GM19035 (cell line): ENCODE measurements around the gene LSR.
A peak's percentile ranks its signal among the peaks of the same experiment; 100 is the strongest.

Source experiments
- ATAC-seq: cut with Tn5 transposase; IDR thresholded peaks from one replicate; pipeline ENCODE4 v1.9.1; 2021; ENCODE audit not compliant: unreplicated experiment

The LSR gene

GRCh38 chr19:35246466-35247092, 2.2 kb upstream of the LSR start:
- no peak for ATAC-seq

- peak; percentile 45 for ATAC-seq
These were observed 1.1 kb upstream of the LSR start for GRCh38 chr19:35247526-35248309.

- no peak for ATAC-seq
These were observed 495 bp downstream of the LSR start for GRCh38 chr19:35249146-35249847.

GRCh38 chr19:35249848-35250711, 1.3 kb downstream of the LSR start:
- no peak for ATAC-seq

GRCh38 chr19:35251456-35251855, 2.7 kb downstream of the LSR start:
- no peak for ATAC-seq

- ATAC-seq = no peak
These were observed 4.8 kb downstream of the LSR start for GRCh38 chr19:35253316-35254286.

GRCh38 chr19:35254341-35255297, 5.8 kb downstream of the LSR start:
- no peak for ATAC-seq

GRCh38 chr19:35256566-35256965, 7.8 kb downstream of the LSR start:
- no peak for ATAC-seq

- ATAC-seq = no peak
These were observed 8.3 kb downstream of the LSR start for GRCh38 chr19:35257113-35257461.

GRCh38 chr19:35260694-35261304, 12.0 kb downstream of the LSR start:
- no peak for ATAC-seq

- ATAC-seq = no peak
These were observed 12.7 kb downstream of the LSR start for GRCh38 chr19:35261356-35262100.

- ATAC-seq = no peak
These were observed 13.4 kb downstream of the LSR start for GRCh38 chr19:35262101-35262761.

GRCh38 chr19:35264268-35265125, 15.7 kb downstream of the LSR start:
- ATAC-seq = no peak

GRCh38 chr19:35265126-35265899, 16.5 kb downstream of the LSR start:
- ATAC-seq = no peak

GRCh38 chr19:35265900-35266519, 17.2 kb downstream of the LSR start:
- no peak for ATAC-seq
